GM19099 (cell line): ENCODE measurements around the gene MBD3L4.
"Not testable (repeated sequence)": the region's sequence is repeated elsewhere in the genome, so short reads cannot be mapped to it uniquely, and the experiment has no call there.

Experiments used
- POLR2A ChIP-seq: IDR thresholded peaks from 3 replicates; pipeline ENCODE4 v1.6.1; 2011; ENCODE audit warnings: low read depth; ENCODE audit not compliant: insufficient read length; ENCODE audit errors: extremely low read depth

The MBD3L4 gene

GRCh38 chr19:7040079-7040478 lies at the start of gene MBD3L4:
Gene MBD3L4 (minus strand): TSS chr19:7040179. CDS start chr19:7040144, 35 bp downstream.
- not testable (repeated sequence) for TF ChIP-seq POLR2A

GRCh38 chr19:7088999-7089398 lies 49.0 kb upstream of the MBD3L4 start:
- no peak for TF ChIP-seq POLR2A

- TF ChIP-seq POLR2A: no peak
These were observed 43.3 kb upstream of the MBD3L4 start for GRCh38 chr19:7083076-7083956.

GRCh38 chr19:7078008-7078407 lies 38.0 kb upstream of the MBD3L4 start:
- TF ChIP-seq POLR2A: no peak

GRCh38 chr19:7076151-7076550 lies 36.2 kb upstream of the MBD3L4 start:
- no peak for TF ChIP-seq POLR2A

GRCh38 chr19:7074705-7075282 lies 34.8 kb upstream of the MBD3L4 start:
- TF ChIP-seq POLR2A: no peak

- TF ChIP-seq POLR2A: no peak
These were observed 32.6 kb upstream of the MBD3L4 start for GRCh38 chr19:7072541-7072940.

- TF ChIP-seq POLR2A: no peak
These were observed 29.9 kb upstream of the MBD3L4 start for GRCh38 chr19:7069904-7070226.

GRCh38 chr19:7069042-7069903 lies 29.3 kb upstream of the MBD3L4 start, which contains the start of gene ZNF557:
Gene ZNF557 (plus strand): TSS chr19:7069703. CDS start chr19:7075075, 5,372 bp downstream.
- peak; percentile 91 for TF ChIP-seq POLR2A

- TF ChIP-seq POLR2A: no peak
These were observed 28.6 kb upstream of the MBD3L4 start for GRCh38 chr19:7068599-7068998.

- no peak for TF ChIP-seq POLR2A
These were observed 27.7 kb upstream of the MBD3L4 start for GRCh38 chr19:7067716-7068115.

- no peak for TF ChIP-seq POLR2A
These were observed 23.9 kb upstream of the MBD3L4 start for GRCh38 chr19:7063764-7064418.

- TF ChIP-seq POLR2A: no peak
These were observed 23.4 kb upstream of the MBD3L4 start for GRCh38 chr19:7063339-7063738.

- not testable (repeated sequence) for TF ChIP-seq POLR2A
These were observed 18.6 kb upstream of the MBD3L4 start, which contains the start of gene MBD3L3 for GRCh38 chr19:7058576-7058975. Gene MBD3L3 (minus strand): TSS chr19:7058676. CDS start chr19:7058605, 71 bp downstream.

- TF ChIP-seq POLR2A: not testable (repeated sequence)
These were observed 9.0 kb upstream of the MBD3L4 start, which contains the start of gene MBD3L2 for GRCh38 chr19:7049021-7049420. Gene MBD3L2 (plus strand): TSS chr19:7049321. CDS start chr19:7049374, 53 bp downstream.
